CD4-positive, alpha-beta T cell (primary cell): Measurements from ENCODE around the gene ZBTB7A. TPM values are rescaled to one million over a fixed set of nuclear protein-coding genes. Genes with fewer than 3 reads are reported as not detected.

ENCODE experiments used
- ATAC-seq: fragments of 200-7000 bp; cut with Tn5 transposase; one replicate; pipeline ENCODE4 v1.10.0; 2022; ENCODE audit warnings: mild to moderate bottlenecking; ENCODE audit not compliant: poor library complexity
- CTCF ChIA-PET: fragments of 350-600 bp; sonication (Branson Sonifier 250); formaldehyde crosslinking; loops from one replicate; lab custom pipeline; 2021; ENCODE audit warnings: antibody characterized with exemption, inconsistent platforms; lab: Charles Lee
- POLR2A ChIA-PET: fragments of 350-600 bp; sonication (Branson Sonifier 250); formaldehyde crosslinking; loops from one replicate; lab custom pipeline; 2021; ENCODE audit warnings: antibody characterized with exemption, inconsistent platforms; lab: Charles Lee
- DNase-seq, 14 experiments: peaks; one replicate each; pipeline ENCODE4 v3.0.0-alpha.2; 2013 to 2020; ENCODE audit warnings: mixed read lengths in 2 of 14
- H3K27ac ChIP-seq, 2 donors: one replicate each; pipeline versions ENCODE4 v1.5.1 to v1.7.0; 2013; ENCODE audit warnings: low read length in 2 of 2, low read depth in 1 of 2, mild to moderate bottlenecking in 1 of 2
- H3K27me3 ChIP-seq, 2 experiments: 1 replicate in 1 of 2; 2 replicates in 1 of 2; pipeline versions ENCODE4 v1.6.1 to v1.7.0; 2013; ENCODE audit warnings: low read length in 2 of 2, control low read depth in 1 of 2, mild to moderate bottlenecking in 1 of 2, moderate library complexity in 1 of 2; ENCODE audit not compliant: insufficient read depth in 2 of 2, control insufficient read depth in 1 of 2
- H3K36me3 ChIP-seq: one replicate; pipeline ENCODE4 v1.6.1; 2013; ENCODE audit warnings: low read length, control low read depth; ENCODE audit not compliant: insufficient read depth
- H3K4me1 ChIP-seq: one replicate; pipeline ENCODE4 v1.6.1; 2013; ENCODE audit warnings: low read length, control low read depth; ENCODE audit not compliant: insufficient read depth
- H3K4me3 ChIP-seq: one replicate; pipeline ENCODE4 v1.5.1; 2013; ENCODE audit warnings: mild to moderate bottlenecking, low read length, moderate library complexity
- H3K9me3 ChIP-seq, 2 experiments: 1 replicate in 1 of 2; 2 replicates in 1 of 2; pipeline versions ENCODE4 v1.6.1 to v1.7.0; 2013; ENCODE audit warnings: low read length in 2 of 2, mild to moderate bottlenecking in 2 of 2, control low read depth in 1 of 2, moderate library complexity in 1 of 2; ENCODE audit not compliant: control insufficient read depth in 1 of 2, insufficient read depth in 1 of 2
- H3K27ac Mint-ChIP-seq: one replicate; pipeline ENCODE4 v1.8.0; 2020; ENCODE audit warnings: mixed read lengths
- H3K27me3 Mint-ChIP-seq: one replicate; pipeline ENCODE4 v1.8.0; 2021; ENCODE audit warnings: mixed read lengths
- H3K36me3 Mint-ChIP-seq: one replicate; pipeline ENCODE4 v1.8.0; 2021; ENCODE audit warnings: low read depth, mixed read lengths
- H3K4me1 Mint-ChIP-seq: one replicate; pipeline ENCODE4 v1.8.0; 2021; ENCODE audit warnings: low read depth, mixed read lengths
- H3K4me3 Mint-ChIP-seq: one replicate; pipeline ENCODE4 v1.8.0; 2020; ENCODE audit warnings: mild to moderate bottlenecking, mixed read lengths
- H3K9me3 Mint-ChIP-seq: one replicate; pipeline ENCODE4 v1.8.0; 2020; ENCODE audit warnings: mixed read lengths
- intact Hi-C, 2 experiments: fragments of 100-400 bp; cut with DNase I in 1 of 2; cut with micrococcal nuclease in 1 of 2; formaldehyde crosslinking; loops; one replicate each; pipeline versions ENCODE4 v1.15.1 to v1.9.0; 2023 to 2025; cut with DNase I, micrococcal nuclease
- total RNA-seq, 174 experiments: library from RNA in 2 of 174; stranded (reverse) in 2 of 174; gene quantifications; one replicate each; pipeline ENCODE4 v1.2.3 and lab custom pipeline; 2021 to 2026
- TF ChIP-seq, protein P1 (sequence below): fragments of 200-600 bp; IDR thresholded peaks from one replicate; pipeline ENCODE4 v1.8.0; 2022; ENCODE audit warnings: antibody characterized with exemption, mild to moderate bottlenecking

Gene ZBTB7A
- total RNA-seq, 2 experiments from 2014 or later: 44.2 to 47.2 TPM

DNA sequence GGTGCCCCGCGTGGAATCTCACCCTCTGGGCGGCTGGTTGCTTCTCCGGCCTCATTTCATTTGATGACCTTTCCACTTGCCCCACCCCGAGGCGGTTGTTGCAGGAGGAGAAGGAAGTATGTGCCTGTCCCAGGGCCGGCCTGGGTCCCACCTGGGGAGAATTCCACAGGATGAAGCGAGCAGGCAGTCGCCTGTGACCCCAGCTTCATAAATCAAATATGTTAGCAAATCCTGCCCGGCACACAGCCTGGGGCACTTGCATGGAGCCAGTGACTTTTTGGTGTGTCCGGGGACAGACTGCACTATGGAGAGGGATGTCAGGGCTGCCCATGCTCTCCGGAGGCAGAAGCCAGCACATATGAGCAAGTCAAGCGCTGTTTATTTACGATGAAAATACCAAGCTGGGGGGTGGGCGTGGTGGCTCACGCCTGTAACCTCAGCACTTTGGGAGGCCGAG is 19.7 kb upstream of the ZBTB7A start:
- TF ChIP-seq, protein P1, sequence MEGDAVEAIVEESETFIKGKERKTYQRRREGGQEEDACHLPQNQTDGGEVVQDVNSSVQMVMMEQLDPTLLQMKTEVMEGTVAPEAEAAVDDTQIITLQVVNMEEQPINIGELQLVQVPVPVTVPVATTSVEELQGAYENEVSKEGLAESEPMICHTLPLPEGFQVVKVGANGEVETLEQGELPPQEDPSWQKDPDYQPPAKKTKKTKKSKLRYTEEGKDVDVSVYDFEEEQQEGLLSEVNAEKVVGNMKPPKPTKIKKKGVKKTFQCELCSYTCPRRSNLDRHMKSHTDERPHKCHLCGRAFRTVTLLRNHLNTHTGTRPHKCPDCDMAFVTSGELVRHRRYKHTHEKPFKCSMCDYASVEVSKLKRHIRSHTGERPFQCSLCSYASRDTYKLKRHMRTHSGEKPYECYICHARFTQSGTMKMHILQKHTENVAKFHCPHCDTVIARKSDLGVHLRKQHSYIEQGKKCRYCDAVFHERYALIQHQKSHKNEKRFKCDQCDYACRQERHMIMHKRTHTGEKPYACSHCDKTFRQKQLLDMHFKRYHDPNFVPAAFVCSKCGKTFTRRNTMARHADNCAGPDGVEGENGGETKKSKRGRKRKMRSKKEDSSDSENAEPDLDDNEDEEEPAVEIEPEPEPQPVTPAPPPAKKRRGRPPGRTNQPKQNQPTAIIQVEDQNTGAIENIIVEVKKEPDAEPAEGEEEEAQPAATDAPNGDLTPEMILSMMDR: no peak
- Histone ChIP-seq H3K4me3 (no peak overlapping the region), H3K4me1 (peaks cover 85% of the 10 kb centered on the region), H3K27ac (peak overlapping the region in 1 of 2 donors; percentile 15), H3K9me3 (no peaks in the 10 kb centered on the region), H3K27me3 (no peaks in the 10 kb centered on the region), H3K36me3 (no peaks in the 10 kb centered on the region)
- peak overlapping the region; percentile 95 for H3K27ac Mint-ChIP-seq
- ChIA-PET POLR2A (interaction anchor here (1.3 to 1.8 kb wide), 2 partner anchors 18 to 20 kb away, joined by 5 read pairs; partner anchors contain the start of gene ZBTB7A), CTCF (interaction anchor here (1.2 kb wide), 1 partner anchor 18 kb away, joined by 3 read pairs; no protein-coding TSS in a partner anchor)
- H3K4me1 Mint-ChIP-seq: peaks cover 50% of the 10 kb centered on the region
- intact Hi-C loops: loop anchor here in 1 of 2 experiments (5.0 kb wide), 1 partner anchor 36 kb away; the partner anchor contains the start of gene MAP2K2
- peak overlapping the region; percentile 42 for H3K4me3 Mint-ChIP-seq
- DNase-seq: no peak
- no peaks in the 10 kb centered on the region for H3K27me3 Mint-ChIP-seq
- no peak for ATAC-seq
- H3K9me3 Mint-ChIP-seq: no peaks in the 10 kb centered on the region
- H3K36me3 Mint-ChIP-seq: no peaks in the 10 kb centered on the region

DNA sequence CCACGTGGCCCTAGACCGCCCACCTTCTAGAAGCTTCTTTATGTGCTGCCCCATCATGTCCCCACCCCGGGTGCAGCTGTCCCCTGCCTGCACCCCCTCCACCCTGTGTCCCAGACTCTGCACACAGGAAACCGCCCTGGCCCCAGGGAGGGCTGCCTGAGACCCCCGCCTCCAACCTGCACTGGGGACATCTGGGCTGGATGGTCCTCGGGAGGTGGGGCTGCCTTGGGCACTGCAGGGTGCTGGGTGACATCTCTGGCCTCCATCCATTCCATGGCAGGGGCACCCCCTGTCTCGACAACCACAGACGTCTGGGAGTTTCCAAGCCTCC is 17.8 kb upstream of the ZBTB7A start:
- ChIA-PET CTCF (interaction anchor here (1.2 kb wide), 1 partner anchor 97 kb away, joined by 4 read pairs; no protein-coding TSS in a partner anchor), POLR2A (interaction anchor here (1.3 to 1.8 kb wide), 2 partner anchors 15 to 20 kb away, joined by 4 read pairs; no protein-coding TSS in a partner anchor)
- no peak overlapping the region for H3K4me3 ChIP-seq
- no peaks in the 10 kb centered on the region for H3K27me3 ChIP-seq
- Mint-ChIP-seq H3K27me3 (no peaks in the 10 kb centered on the region), H3K4me1 (peaks cover 46% of the 10 kb centered on the region), H3K27ac (peak overlapping the region; percentile 86), H3K36me3 (no peaks in the 10 kb centered on the region), H3K9me3 (no peaks in the 10 kb centered on the region), H3K4me3 (peak overlapping the region; percentile 82)
- H3K4me1 ChIP-seq: peaks cover 90% of the 10 kb centered on the region
- H3K36me3 ChIP-seq: no peaks in the 10 kb centered on the region
- peak overlapping the region; percentile 55 to 57 for H3K27ac ChIP-seq
- H3K9me3 ChIP-seq: no peaks in the 10 kb centered on the region
- ATAC-seq (no peak), DNase-seq (no peak)
- intact Hi-C loops: no loop called here
- TF ChIP-seq, protein P1: no peak

DNA sequence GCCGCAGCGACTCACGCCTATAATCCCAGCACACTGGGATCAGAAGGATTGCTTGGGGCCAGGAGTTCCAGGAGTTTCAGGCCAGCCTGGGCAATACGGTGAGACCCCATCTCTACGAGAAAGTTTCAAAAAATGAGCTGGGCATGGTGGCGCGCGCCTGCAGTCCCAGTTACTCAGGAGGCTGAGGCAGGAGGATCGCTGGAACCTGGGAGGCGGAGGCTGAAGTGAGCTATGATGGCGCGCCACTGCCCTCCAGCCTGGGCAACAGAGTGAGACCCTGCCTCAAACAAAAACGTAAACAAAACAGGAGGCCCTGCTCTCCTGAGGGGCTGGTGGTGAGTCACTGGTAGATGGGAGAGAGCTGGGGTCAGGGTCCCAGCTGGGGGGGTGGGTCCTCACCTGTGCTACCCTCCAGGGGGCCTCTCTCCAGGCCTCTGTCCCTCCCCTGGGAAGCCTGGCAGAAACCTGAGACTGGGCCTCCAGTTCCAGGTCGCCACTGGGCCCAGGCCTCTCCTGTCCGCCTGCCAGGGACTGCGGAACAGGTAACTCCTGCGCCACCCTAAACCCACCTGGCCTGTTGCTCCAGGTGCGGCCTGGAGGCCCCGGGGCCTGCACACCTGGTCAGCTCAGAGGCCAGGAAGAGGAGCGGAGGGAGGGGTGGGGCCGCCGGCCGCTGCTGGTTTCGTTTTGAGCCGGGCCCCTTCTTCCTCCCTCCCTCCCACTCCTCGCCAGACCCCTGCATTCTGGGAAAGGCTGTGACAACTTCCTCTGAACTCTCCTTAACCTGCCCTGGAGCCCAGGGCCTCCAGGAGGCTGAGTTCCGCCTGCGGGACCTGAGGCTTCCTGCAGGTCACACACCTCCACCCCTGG is 17.2 kb upstream of the ZBTB7A start:
- Mint-ChIP-seq H3K4me3 (peak overlapping the region; percentile 82), H3K27ac (peak overlapping the region; percentile 86), H3K27me3 (no peaks in the 10 kb centered on the region), H3K36me3 (no peaks in the 10 kb centered on the region), H3K9me3 (no peaks in the 10 kb centered on the region), H3K4me1 (peaks cover 42% of the 10 kb centered on the region)
- Histone ChIP-seq H3K27ac (peak overlapping the region; percentile 55 to 57), H3K36me3 (no peaks in the 10 kb centered on the region), H3K4me1 (peaks cover 87% of the 10 kb centered on the region), H3K4me3 (peak overlapping the region; percentile 34), H3K27me3 (no peaks in the 10 kb centered on the region), H3K9me3 (no peaks in the 10 kb centered on the region)
- TF ChIP-seq, protein P1: no peak
- DNase-seq (peak in 5 of 14 experiments; percentile 34 to 89 (median 51)), ATAC-seq (peak; percentile 46)
- ChIA-PET POLR2A (interaction anchor here (1.3 to 1.8 kb wide), 2 partner anchors 14 to 21 kb away, joined by 4 read pairs; no protein-coding TSS in a partner anchor), CTCF (interaction anchor here (1.2 kb wide), 1 partner anchor 96 kb away, joined by 4 read pairs; no protein-coding TSS in a partner anchor)
- intact Hi-C loops: no loop called here
